Activated CD4-positive, alpha-beta T cell treated with anti-CD3 and anti-CD28 coated beads for 36 hours (primary cell): ENCODE results near the gene MRPL28. TPM values are rescaled to one million over a fixed set of nuclear protein-coding genes. Genes with fewer than 3 reads are reported as not detected.
A peak's percentile ranks its signal among the peaks of the same experiment; 100 is the strongest.
"Not testable (repeated sequence)": the region's sequence is repeated elsewhere in the genome, so short reads cannot be mapped to it uniquely, and the experiment has no call there.

Source experiments
- ATAC-seq: fragments of 200-7000 bp; cut with Tn5 transposase; one replicate; pipeline ENCODE4 v1.10.0; 2021; ENCODE audit warnings: mild to moderate bottlenecking, moderate library complexity
- CTCF ChIA-PET: fragments of 350-600 bp; sonication (Branson Sonifier 250); formaldehyde crosslinking; loops from one replicate; lab custom pipeline; 2021; ENCODE audit warnings: antibody characterized with exemption; lab: Charles Lee
- POLR2A ChIA-PET: fragments of 350-600 bp; sonication (Branson Sonifier 250); formaldehyde crosslinking; loops from one replicate; lab custom pipeline; 2021; ENCODE audit warnings: antibody characterized with exemption, inconsistent platforms; lab: Charles Lee
- DNase-seq: peaks from one replicate; pipeline ENCODE4 v3.0.0-alpha.2; 2020
- H3K27ac Mint-ChIP-seq: one replicate; pipeline ENCODE4 v1.8.0; 2021; ENCODE audit warnings: mixed read lengths
- H3K27me3 Mint-ChIP-seq: one replicate; pipeline ENCODE4 v1.8.0; 2021; ENCODE audit warnings: mixed read lengths
- H3K36me3 Mint-ChIP-seq: one replicate; pipeline ENCODE4 v1.8.0; 2021; ENCODE audit warnings: low read depth, mixed read lengths
- H3K4me1 Mint-ChIP-seq: one replicate; pipeline ENCODE4 v1.8.0; 2021; ENCODE audit warnings: mixed read lengths
- H3K4me3 Mint-ChIP-seq: one replicate; pipeline ENCODE4 v1.8.0; 2021; ENCODE audit warnings: mild to moderate bottlenecking, moderate library complexity, mixed read lengths
- H3K9me3 Mint-ChIP-seq: one replicate; pipeline ENCODE4 v1.8.0; 2021; ENCODE audit warnings: low read depth, mixed read lengths
- intact Hi-C, 2 experiments: fragments of 100-400 bp; cut with DNase I in 1 of 2; cut with micrococcal nuclease in 1 of 2; formaldehyde crosslinking; loops; one replicate each; pipeline versions ENCODE4 v1.14.2 to v1.15.1; 2022 to 2024; cut with DNase I, micrococcal nuclease
- total RNA-seq, 2 experiments: library from RNA; stranded (reverse); gene quantifications; one replicate each; pipeline ENCODE4 v1.2.3, GENCODE V29; 2021

Gene MRPL28
- total RNA-seq, 2 experiments from 2014 or later = 90.2 to 94.4 TPM

DNA sequence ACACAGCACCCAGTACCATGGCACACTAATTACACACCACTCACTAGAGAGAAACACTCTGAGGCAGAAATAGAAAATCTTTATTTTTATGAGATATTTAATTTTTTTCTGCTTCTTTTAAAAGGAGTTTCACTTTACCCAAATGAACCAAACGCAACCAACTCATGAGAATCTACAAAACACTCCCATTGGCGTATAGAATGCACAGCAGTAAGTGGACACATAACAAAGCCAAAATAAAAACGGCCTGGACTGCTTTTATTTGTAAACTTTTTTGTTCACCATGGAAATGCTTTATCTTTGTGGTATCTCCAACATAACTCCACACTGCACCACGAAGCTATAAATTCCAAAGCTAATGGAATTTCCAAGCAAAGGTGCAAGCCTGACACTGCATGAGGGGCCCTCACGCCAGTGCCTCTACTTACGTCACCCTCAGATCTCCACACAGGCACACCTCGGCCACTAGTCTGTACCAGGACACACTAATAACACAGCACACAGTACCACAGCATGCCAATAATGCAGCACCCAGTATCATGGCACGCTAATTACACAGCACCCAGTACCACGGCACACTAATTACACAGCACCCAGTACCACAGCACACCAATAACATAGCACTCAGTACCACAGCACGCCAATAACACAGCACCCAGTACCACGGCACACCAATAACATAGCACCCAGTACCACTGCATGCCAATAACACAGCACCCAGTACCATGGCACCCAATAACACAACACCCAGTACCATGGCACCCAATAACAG lies 35.3 kb downstream of the MRPL28 start:
- DNase-seq, CTCF ChIA-PET, ATAC-seq, H3K9me3 Mint-ChIP-seq, H3K4me3 Mint-ChIP-seq, H3K27me3 Mint-ChIP-seq, intact Hi-C loops, H3K27ac Mint-ChIP-seq, H3K36me3 Mint-ChIP-seq: not testable (repeated sequence)
- H3K4me1 Mint-ChIP-seq = peaks cover 60% of the 10 kb centered on the region
- POLR2A ChIA-PET = interaction anchor here (0.7 kb wide), 1 partner anchor 358 kb away, joined by 3 read pairs; no protein-coding TSS in a partner anchor

DNA sequence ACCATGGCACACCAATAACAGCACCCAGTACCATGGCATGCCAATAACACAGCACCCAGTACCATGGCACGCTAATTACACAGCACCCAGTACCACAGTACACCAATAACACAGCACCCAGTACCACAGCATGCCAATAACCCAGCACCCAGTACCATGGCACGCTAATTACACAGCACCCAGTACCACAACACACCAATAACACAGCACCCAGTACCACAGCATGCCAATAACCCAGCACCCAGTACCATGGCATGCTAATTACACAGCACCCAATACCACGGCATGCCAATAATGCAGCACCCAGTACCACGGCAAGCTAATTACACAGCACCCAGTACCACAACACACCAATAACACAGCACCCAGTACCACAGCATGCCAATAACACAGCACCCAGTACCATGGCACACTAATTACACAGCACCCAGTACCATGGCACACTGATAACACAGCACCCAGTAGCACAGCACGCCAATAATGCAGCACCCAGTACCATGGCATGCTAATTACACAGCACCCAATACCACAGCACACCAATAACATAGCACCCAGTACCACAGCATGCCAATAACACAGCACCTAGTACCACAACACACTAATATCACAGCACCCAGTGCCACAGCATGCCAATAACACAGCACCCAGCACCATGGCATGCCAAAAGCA lies 36.0 kb downstream of the MRPL28 start:
- H3K36me3 Mint-ChIP-seq, ATAC-seq: not testable (repeated sequence)

DNA sequence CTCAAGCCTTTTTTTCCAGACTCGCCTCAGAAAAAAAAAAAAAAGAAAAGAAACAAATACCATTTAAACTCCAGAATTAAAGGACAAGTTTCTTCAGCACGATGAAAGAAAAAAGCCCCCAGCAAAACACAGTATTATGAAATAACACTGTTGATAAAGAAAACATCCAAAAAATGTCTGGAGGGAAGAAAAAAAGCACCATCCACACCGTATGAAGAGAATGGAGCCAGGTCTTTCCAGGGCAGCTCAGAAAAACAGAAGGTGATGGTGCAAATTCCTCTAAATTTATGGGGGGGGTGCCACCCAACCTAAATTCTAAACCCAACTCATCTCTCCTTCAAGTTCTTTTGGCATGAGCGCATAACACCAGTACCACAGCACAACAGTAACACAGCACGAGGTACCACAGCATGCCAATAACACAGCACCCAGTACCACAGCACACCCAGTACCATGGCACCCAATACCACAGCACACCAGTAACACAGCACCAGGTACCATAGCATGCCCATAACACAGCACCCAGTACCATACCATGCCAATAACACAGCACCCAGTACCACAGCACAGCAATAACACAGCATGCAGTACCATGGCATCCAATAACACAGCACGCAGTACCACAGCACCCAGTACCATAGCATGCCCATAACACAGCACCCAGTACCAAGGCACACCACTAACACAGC lies 36.8 kb downstream of the MRPL28 start:
- intact Hi-C loops = no loop called here
- no peaks in the 10 kb centered on the region for H3K9me3 Mint-ChIP-seq
- no peak overlapping the region for H3K27ac Mint-ChIP-seq
- POLR2A ChIA-PET = no interaction called here
- CTCF ChIA-PET = interaction anchor here (0.5 kb wide), 1 partner anchor 98 kb away, joined by 4 read pairs; no protein-coding TSS in a partner anchor
- H3K27me3 Mint-ChIP-seq = no peaks in the 10 kb centered on the region
- no peak for DNase-seq
- no peak overlapping the region for H3K4me3 Mint-ChIP-seq
- H3K36me3 Mint-ChIP-seq = peaks cover 7% of the 10 kb centered on the region
- no peak for ATAC-seq
- peaks cover 50% of the 10 kb centered on the region for H3K4me1 Mint-ChIP-seq

More for the DNA sequence above, 36.0 kb downstream of the MRPL28 start:
- intact Hi-C loops, DNase-seq, CTCF ChIA-PET, H3K9me3 Mint-ChIP-seq, H3K4me3 Mint-ChIP-seq, H3K27me3 Mint-ChIP-seq, H3K27ac Mint-ChIP-seq: not testable (repeated sequence)
- POLR2A ChIA-PET = interaction anchor here (0.7 kb wide), 1 partner anchor 358 kb away, joined by 3 read pairs; no protein-coding TSS in a partner anchor
- peaks cover 54% of the 10 kb centered on the region for H3K4me1 Mint-ChIP-seq

DNA sequence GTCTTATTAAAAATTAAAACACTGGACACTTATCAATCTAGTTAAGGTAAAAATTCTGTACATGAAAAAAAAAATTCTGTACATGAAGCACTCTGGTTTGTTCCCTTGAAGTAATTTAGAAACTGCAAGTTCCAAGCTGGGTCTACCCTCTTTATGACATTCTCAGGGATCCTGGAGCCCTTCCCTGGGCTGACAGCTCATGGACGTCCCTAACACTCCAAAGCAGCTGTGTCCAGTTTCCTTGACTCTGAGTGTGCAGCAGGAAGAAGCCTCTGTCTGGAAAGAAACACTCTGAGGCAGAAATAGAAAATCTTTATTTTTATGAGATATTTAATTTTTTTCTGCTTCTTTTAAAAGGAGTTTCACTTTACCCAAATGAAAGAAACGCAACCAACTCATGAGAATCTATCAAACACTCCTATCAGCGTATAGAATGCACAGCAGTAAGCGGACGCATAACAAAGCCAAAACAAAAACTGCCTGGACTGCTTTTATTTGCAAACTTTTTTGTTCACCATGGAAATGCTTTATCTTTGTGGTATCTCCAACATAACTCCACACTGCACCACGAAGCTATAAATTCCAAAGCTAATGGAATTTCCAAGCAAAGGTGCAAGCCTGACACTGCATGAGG lies 39.0 kb downstream of the MRPL28 start:
- H3K9me3 Mint-ChIP-seq, CTCF ChIA-PET, H3K36me3 Mint-ChIP-seq, H3K27ac Mint-ChIP-seq, DNase-seq, H3K4me3 Mint-ChIP-seq, ATAC-seq, intact Hi-C loops, H3K27me3 Mint-ChIP-seq: not testable (repeated sequence)
- H3K4me1 Mint-ChIP-seq = peaks cover 54% of the 10 kb centered on the region
- POLR2A ChIA-PET = interaction anchor here (0.6 to 0.7 kb wide), 2 partner anchors 54 to 240 kb away, joined by 4 read pairs; no protein-coding TSS in a partner anchor

DNA sequence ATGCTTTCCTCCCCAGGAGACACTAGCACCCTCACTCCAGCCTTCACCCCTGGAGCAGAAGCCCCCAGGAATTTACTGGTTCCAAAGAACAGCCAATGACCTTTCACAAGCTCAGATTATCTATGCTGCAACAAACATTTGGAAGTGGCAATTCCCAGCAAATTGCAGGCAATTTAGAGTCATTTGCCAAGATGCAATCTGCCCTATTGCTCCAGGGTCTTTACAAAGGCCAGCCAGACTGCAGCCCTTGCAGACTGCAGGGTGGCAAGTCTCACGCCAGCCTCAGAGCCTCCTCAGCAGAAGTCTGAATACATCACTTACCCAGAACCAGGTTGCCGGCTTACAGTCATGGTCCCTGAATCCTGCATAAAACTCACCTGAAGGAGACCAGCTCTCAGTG lies 39.6 kb downstream of the MRPL28 start:
- ATAC-seq (no peak), DNase-seq (no peak)
- peaks cover 7% of the 10 kb centered on the region for H3K36me3 Mint-ChIP-seq
- POLR2A ChIA-PET = no interaction called here
- no peak overlapping the region for H3K4me3 Mint-ChIP-seq
- CTCF ChIA-PET = no interaction called here
- peaks cover 53% of the 10 kb centered on the region for H3K4me1 Mint-ChIP-seq
- no peak overlapping the region for H3K27ac Mint-ChIP-seq
- no peaks in the 10 kb centered on the region for H3K9me3 Mint-ChIP-seq
- H3K27me3 Mint-ChIP-seq = no peaks in the 10 kb centered on the region
- intact Hi-C loops = no loop called here

DNA sequence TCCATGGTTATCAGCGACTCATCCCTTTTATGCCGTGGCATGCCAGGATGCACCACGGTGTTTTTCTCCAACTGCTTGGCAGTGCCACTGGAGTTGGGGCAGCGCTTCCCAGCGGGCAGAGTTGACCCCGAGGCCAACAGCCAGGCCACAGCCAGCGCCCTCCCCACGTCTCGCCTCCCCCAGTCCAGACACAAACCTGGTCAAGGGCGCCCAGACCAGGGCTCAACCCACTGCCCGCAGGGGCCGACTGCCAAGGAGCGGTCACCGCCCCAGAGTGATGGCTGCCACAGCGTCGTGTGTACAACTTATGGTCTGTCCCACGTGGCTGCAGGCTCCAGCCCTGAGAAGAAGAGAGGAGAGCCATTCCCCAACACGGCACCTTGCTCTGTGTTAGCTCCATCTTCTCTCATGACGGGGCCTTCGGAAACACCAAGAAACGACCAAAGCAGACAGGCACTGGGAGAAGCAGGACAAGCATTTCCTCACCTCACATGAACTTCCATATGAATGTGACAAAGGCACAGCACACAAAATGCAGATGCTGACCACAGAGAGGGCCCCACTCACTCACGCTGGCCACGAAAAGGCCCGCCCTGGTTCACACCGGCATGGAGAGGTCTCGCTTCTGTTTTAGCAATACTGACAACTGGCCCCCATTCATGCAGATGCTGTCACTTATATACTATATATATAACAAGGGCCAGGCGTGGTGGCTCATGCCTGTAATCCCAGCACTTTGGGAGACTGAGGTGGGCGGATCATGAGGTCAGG lies 44.8 kb downstream of the MRPL28 start:
- Mint-ChIP-seq H3K27me3 (no peaks in the 10 kb centered on the region), H3K4me3 (peak overlapping the region; percentile 49), H3K36me3 (peaks cover 7% of the 10 kb centered on the region), H3K9me3 (no peaks in the 10 kb centered on the region), H3K4me1 (peaks cover 44% of the 10 kb centered on the region), H3K27ac (peak overlapping the region; percentile 42)
- intact Hi-C loops = loop anchor here in 1 of 2 experiments (2.0 kb wide), 1 partner anchor 27 kb away; the partner anchor contains the start of gene AXIN1
- POLR2A ChIA-PET = no interaction called here
- CTCF ChIA-PET = interaction anchor here (0.7 to 1.3 kb wide), 3 partner anchors 23 to 221 kb away, joined by 3 read pairs; no protein-coding TSS in a partner anchor
- no peak for DNase-seq
- ATAC-seq = no peak

DNA sequence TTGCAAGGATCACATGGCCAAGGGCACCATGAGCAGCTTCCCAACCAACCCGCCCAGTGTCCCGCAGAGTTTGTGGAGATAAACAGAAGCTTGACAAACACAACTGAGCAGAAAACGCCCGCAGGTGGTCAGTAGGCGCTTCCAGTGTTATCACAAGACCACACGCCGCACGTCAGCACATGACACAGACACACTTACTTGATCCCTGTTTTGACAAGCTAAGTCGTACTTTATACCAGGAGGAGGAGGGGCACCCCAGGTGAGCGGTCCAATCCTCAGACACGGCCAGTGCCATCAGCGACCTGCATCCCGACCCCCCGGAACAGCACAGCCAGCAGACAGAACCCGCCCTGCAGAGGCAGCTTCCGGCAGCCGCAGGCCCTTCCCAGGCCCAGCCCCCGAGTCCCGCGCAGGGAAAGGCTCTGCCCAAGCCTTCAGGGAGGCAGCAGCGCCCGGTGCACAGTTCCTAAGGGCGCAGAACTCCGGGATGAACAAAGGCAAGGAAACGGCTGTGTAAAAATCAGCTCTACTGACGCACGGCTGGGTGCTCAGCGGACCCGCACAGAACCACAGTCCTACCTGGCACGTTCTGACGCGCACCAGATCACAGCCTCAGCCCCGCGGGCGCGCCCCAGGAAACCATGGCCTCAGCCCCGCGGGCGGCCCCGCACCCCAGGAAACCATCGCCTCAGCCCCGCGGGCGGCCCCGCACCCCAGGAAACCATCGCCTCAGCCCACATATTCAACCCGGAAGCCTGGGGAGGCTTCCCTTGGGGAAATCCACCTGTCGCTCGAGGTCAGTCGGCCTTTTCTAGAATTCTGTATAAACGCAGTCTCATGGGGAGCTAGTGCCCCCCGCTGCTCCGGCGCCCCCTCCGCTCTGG lies 45.6 kb downstream of the MRPL28 start:
- POLR2A ChIA-PET = no interaction called here
- peak; percentile 73 for DNase-seq

DNA sequence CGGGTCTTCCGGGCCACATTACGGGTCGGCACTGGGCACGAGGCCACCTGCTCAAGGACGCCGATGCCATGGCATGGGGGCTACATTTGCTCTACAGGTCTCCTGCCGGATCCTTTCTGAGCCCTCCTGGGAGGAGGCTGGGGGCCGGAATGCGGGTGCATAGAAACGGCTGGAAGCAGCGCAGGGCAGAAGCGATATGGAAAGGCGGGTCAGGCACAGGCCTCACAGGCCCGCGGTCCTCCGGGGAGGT lies 46.2 kb downstream of the MRPL28 start:
- Mint-ChIP-seq H3K36me3 (peaks cover 4% of the 10 kb centered on the region), H3K27ac (no peak overlapping the region), H3K9me3 (no peaks in the 10 kb centered on the region), H3K27me3 (no peaks in the 10 kb centered on the region), H3K4me3 (peak overlapping the region; percentile 49), H3K4me1 (peaks cover 48% of the 10 kb centered on the region)
- POLR2A ChIA-PET = no interaction called here
- ATAC-seq = no peak
- no peak for DNase-seq
- CTCF ChIA-PET = interaction anchor here (0.7 to 0.9 kb wide), 2 partner anchors 12 to 258 kb away, joined by 4 read pairs; no protein-coding TSS in a partner anchor
- intact Hi-C loops = loop anchor here in 1 of 2 experiments (2.0 kb wide), 1 partner anchor 29 kb away; the partner anchor contains the start of gene AXIN1

More for the DNA sequence above, 45.6 kb downstream of the MRPL28 start:
- no peaks in the 10 kb centered on the region for H3K27me3 Mint-ChIP-seq
- peak overlapping the region; percentile 51 for H3K27ac Mint-ChIP-seq
- peak; percentile 63 for ATAC-seq
- intact Hi-C loops = loop anchor here in 1 of 2 experiments (2.0 kb wide), 1 partner anchor 28 kb away; the partner anchor contains the start of gene AXIN1
- no peaks in the 10 kb centered on the region for H3K9me3 Mint-ChIP-seq
- peak overlapping the region; percentile 49 for H3K4me3 Mint-ChIP-seq
- H3K36me3 Mint-ChIP-seq = peaks cover 2% of the 10 kb centered on the region
- peaks cover 46% of the 10 kb centered on the region for H3K4me1 Mint-ChIP-seq
- CTCF ChIA-PET = interaction anchor here (0.7 to 1.3 kb wide), 4 partner anchors 11 to 259 kb away, joined by 3 to 4 read pairs (median 4); no protein-coding TSS in a partner anchor

DNA sequence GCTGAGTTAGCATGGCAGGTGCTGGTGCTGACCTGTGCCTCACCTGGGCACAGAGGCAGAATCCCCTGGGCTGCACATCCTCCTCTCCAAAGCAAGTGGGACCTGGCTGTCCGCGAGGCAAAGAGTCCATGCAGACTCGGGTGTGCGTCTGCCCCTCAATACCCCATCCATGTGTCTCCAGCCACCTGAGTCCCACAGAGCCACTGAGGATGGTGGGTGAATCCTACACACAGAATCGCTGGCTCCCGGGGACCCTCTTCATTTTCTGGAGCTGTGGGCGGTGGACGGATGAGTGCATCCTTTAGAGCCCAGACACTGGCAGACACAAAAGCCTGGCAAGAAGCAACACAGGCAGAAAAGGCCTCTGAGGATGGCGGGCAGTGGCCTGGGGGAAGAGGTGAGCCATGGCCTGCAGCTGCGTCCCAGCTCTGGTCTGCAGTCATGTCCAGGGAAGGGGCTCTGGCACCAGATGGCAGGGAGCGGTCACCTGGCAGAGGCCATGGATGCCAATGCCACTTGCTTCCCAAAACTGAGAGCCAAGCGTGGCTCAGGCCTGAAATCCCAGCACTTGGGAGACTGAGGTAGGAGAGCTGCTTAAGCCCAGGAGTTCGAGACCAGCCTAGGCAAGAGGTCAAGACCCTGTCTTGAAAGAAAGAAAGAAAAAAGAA lies 47.7 kb downstream of the MRPL28 start:
- ChIA-PET CTCF (interaction anchor here (0.7 kb wide), 1 partner anchor 215 kb away, joined by 3 read pairs; no protein-coding TSS in a partner anchor), POLR2A (no interaction called here)
- intact Hi-C loops = no loop called here

More for the DNA sequence above, 47.7 kb downstream of the MRPL28 start:
- Mint-ChIP-seq H3K36me3 (peaks cover 7% of the 10 kb centered on the region), H3K4me1 (peaks cover 56% of the 10 kb centered on the region), H3K4me3 (no peak overlapping the region), H3K27ac (no peak overlapping the region), H3K9me3 (no peaks in the 10 kb centered on the region), H3K27me3 (no peaks in the 10 kb centered on the region)
- ATAC-seq (no peak), DNase-seq (no peak)
